Measurements from ENCODE around the gene MRGPRD. TPM values are rescaled to one million over a fixed set of nuclear protein-coding genes. Genes with fewer than 3 reads are reported as not detected.

Gene MRGPRD
- total and polyA plus RNA-seq, 5 donors, result not detected

DNA sequence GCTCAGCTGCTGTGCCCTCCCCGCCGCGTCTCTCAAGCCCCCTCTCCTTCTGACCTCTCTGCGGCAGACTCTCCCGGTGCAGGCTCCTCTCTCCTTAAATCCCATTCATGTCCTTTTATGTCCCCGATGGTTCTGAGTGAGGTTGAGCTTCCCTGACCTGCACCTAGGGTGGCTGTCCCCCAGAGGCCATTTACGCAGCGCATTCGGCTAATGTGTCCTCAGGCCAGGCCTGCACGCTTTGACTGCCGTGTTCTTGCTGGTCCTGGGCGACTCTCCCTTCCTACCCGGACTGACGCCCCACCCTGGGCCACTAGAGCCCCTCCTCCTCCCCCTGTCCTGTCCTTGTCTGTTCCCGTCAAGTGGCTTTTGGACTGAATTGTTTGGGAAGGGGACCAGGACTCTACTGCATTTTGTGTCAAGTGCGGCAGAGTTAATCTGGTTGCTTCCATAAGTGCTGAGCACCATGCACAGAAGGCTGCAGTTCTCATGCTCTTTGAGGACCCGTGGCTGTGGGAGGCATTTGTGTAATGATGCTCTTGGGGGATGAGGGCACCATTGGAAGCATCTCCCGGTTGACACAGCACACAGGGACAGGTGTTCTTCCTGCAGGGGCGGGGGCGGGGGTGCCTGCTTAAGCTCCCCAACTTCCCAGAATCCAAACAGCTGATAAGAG, 40.0 kb downstream of the MRGPRD start:
- H3K27ac ChIP-seq (ENCODE audit: low read length), result no peak overlapping the region
- intact Hi-C loops (cut with DNase I), result loop anchor here in 1 of 4 donors (10.0 kb wide), 1 partner anchor 74 kb away; the partner anchor contains the start of gene MRGPRF
- ATAC-seq (no peak), DNase-seq (peak in 1 of 3 donors; percentile 19)
- 90% methylated on average over 20 of the region's 20 CpGs for WGBS
- no peaks in the 10 kb centered on the region for H3K27me3 ChIP-seq (ENCODE audit: control insufficient read depth, insufficient read depth)
- no peaks in the 10 kb centered on the region for H3K4me1 ChIP-seq (ENCODE audit: control insufficient read depth, insufficient read depth, low read length)
- no peaks in the 10 kb centered on the region for H3K9me3 ChIP-seq (ENCODE audit: control insufficient read depth, low read length)
- no peak overlapping the region for H3K4me3 ChIP-seq (ENCODE audit: low read length)

GRCh38 chr11:68939583-68940555, 40.9 kb downstream of the MRGPRD start:
- no peak overlapping the region for H3K4me3 ChIP-seq (ENCODE audit: low read length)
- 83% methylated on average over 33 of the region's 33 CpGs for WGBS
- DNase-seq, result peak in 1 of 3 donors; percentile 35

GRCh38 chr11:68938816-68939582, 41.8 kb downstream of the MRGPRD start:
- intact Hi-C loops (cut with DNase I), result no loop called here
- DNase-seq (peak in 2 of 3 donors; percentile 38 to 49), ATAC-seq (no peak)
- no peak overlapping the region for H3K4me3 ChIP-seq (ENCODE audit: low read length)
- H3K27ac ChIP-seq (ENCODE audit: low read length), result no peak overlapping the region
- 83% methylated on average over 17 of the region's 17 CpGs for WGBS
- H3K4me1 ChIP-seq (ENCODE audit: control insufficient read depth, insufficient read depth, low read length), result no peaks in the 10 kb centered on the region
- no peaks in the 10 kb centered on the region for H3K9me3 ChIP-seq (ENCODE audit: control insufficient read depth, low read length)
- no peaks in the 10 kb centered on the region for H3K27me3 ChIP-seq (ENCODE audit: control insufficient read depth, insufficient read depth)

More at GRCh38 chr11:68939583-68940555, 40.9 kb downstream of the MRGPRD start:
- intact Hi-C loops (cut with DNase I), result loop anchor here in 1 of 4 donors (10.0 kb wide), 1 partner anchor 75 kb away; the partner anchor contains the start of gene MRGPRF
- H3K27ac ChIP-seq (ENCODE audit: low read length), result no peak overlapping the region
- H3K9me3 ChIP-seq (ENCODE audit: control insufficient read depth, low read length), result no peaks in the 10 kb centered on the region
- H3K4me1 ChIP-seq (ENCODE audit: control insufficient read depth, insufficient read depth, low read length), result no peaks in the 10 kb centered on the region
- no peaks in the 10 kb centered on the region for H3K27me3 ChIP-seq (ENCODE audit: control insufficient read depth, insufficient read depth)
- ATAC-seq, result no peak

- H3K27ac ChIP-seq (ENCODE audit: low read length), result no peak overlapping the region
Observed at GRCh38 chr11:68938088-68938487, 42.7 kb downstream of the MRGPRD start.

GRCh38 chr11:68936676-68937620, 43.8 kb downstream of the MRGPRD start:
- Histone ChIP-seq H3K27ac (ENCODE audit: low read length) (no peak overlapping the region), H3K4me1 (ENCODE audit: control insufficient read depth, insufficient read depth, low read length) (no peaks in the 10 kb centered on the region), H3K9me3 (ENCODE audit: control insufficient read depth, low read length) (no peaks in the 10 kb centered on the region), H3K27me3 (ENCODE audit: control insufficient read depth, insufficient read depth) (no peaks in the 10 kb centered on the region), H3K4me3 (ENCODE audit: low read length) (no peak overlapping the region)
- 92% methylated on average over 29 of the region's 29 CpGs for WGBS
- ATAC-seq (no peak), DNase-seq (no peak)
- intact Hi-C loops (cut with DNase I), result no loop called here

More at GRCh38 chr11:68938088-68938487, 42.7 kb downstream of the MRGPRD start:
- Histone ChIP-seq H3K27me3 (ENCODE audit: control insufficient read depth, insufficient read depth) (no peaks in the 10 kb centered on the region), H3K9me3 (ENCODE audit: control insufficient read depth, low read length) (no peaks in the 10 kb centered on the region), H3K4me3 (ENCODE audit: low read length) (no peak overlapping the region), H3K4me1 (ENCODE audit: control insufficient read depth, insufficient read depth, low read length) (no peaks in the 10 kb centered on the region)
- ATAC-seq (no peak), DNase-seq (peak in 1 of 3 donors; percentile 27)
- 87% methylated on average over 18 of the region's 18 CpGs for WGBS
- intact Hi-C loops (cut with DNase I), result no loop called here

DNA sequence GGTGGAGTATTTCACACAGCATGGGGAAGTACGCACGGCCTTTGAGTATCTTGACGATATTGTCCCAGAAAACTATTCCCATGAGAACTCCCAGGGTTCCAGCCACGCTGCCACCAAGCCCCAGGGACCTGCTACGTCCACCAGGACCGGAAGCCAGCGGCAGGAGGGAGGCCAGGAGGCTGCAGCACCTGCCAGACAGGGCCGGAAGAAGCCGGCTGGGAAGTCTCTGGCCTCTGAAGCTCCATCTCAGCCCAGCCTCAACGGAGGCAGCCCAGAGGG, 44.5 kb downstream of the MRGPRD start:
- ATAC-seq (no peak), DNase-seq (no peak)
- WGBS, result 94% methylated on average over 10 of the region's 10 CpGs
- intact Hi-C loops (cut with DNase I), result no loop called here
- Histone ChIP-seq H3K9me3 (ENCODE audit: control insufficient read depth, low read length) (no peaks in the 10 kb centered on the region), H3K27ac (ENCODE audit: low read length) (no peak overlapping the region), H3K27me3 (ENCODE audit: control insufficient read depth, insufficient read depth) (no peaks in the 10 kb centered on the region), H3K4me3 (ENCODE audit: low read length) (no peak overlapping the region), H3K4me1 (ENCODE audit: control insufficient read depth, insufficient read depth, low read length) (no peaks in the 10 kb centered on the region)

- WGBS, result 94% methylated on average over 29 of the region's 29 CpGs
- Histone ChIP-seq H3K27ac (ENCODE audit: low read length) (no peak overlapping the region), H3K9me3 (ENCODE audit: control insufficient read depth, low read length) (no peaks in the 10 kb centered on the region), H3K4me3 (ENCODE audit: low read length) (no peak overlapping the region), H3K27me3 (ENCODE audit: control insufficient read depth, insufficient read depth) (no peaks in the 10 kb centered on the region), H3K4me1 (ENCODE audit: control insufficient read depth, insufficient read depth, low read length) (no peaks in the 10 kb centered on the region)
- DNase-seq (no peak), ATAC-seq (no peak)
- intact Hi-C loops (cut with DNase I), result no loop called here
Observed at GRCh38 chr11:68935516-68936357, 45.0 kb downstream of the MRGPRD start.

DNA sequence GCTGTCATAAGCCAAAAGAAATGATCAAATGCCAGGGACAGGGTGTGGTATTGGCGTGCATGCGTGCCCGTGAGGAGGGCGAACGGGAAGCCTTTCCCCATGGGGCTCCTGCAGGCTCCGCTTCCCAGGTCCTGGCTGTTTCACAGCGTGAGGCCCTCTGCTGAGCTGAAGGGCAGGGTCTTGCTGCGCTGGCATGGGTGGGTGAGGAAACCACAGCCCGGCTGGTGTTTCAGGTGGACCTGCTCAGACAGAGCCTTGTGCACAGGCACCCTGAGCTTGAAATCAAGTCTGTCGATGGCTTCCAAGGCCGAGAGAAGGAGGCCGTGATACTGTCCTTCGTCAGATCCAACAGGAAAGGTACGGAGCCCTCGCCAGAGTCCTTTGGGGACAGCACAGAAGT, 45.7 kb downstream of the MRGPRD start:
- Histone ChIP-seq H3K27ac (ENCODE audit: low read length) (no peak overlapping the region), H3K4me3 (ENCODE audit: low read length) (no peak overlapping the region), H3K27me3 (ENCODE audit: control insufficient read depth, insufficient read depth) (no peaks in the 10 kb centered on the region), H3K4me1 (ENCODE audit: control insufficient read depth, insufficient read depth, low read length) (no peaks in the 10 kb centered on the region), H3K9me3 (ENCODE audit: control insufficient read depth, low read length) (no peaks in the 10 kb centered on the region)
- ATAC-seq, result no peak
- DNase-seq, result no peak
- 96% methylated on average over 15 of the region's 15 CpGs for WGBS
- intact Hi-C loops (cut with DNase I), result no loop called here

DNA sequence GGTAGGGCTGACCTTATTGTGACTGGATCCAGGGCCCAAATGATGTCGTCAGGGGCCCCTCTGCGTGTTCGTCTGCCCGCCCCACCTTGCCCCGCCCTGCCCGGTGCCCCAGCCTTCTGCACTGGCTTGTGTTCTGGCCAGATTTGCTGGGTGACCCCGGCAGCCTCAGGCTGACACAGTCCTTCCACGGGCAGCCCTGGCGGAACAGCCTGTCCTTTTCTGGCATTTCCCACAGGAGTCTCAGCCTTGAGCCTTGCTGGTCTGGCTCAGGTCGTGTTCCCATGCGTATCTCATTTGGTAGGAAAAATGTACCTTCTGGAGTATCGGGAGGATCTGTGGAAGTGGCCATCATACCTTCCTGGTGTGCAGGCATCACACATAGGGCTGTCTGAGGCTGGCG, 46.1 kb downstream of the MRGPRD start:
- no peak overlapping the region for H3K4me3 ChIP-seq (ENCODE audit: low read length)
- ATAC-seq (no peak), DNase-seq (no peak)
- intact Hi-C loops (cut with DNase I), result no loop called here
- no peaks in the 10 kb centered on the region for H3K9me3 ChIP-seq (ENCODE audit: control insufficient read depth, low read length)
- no peaks in the 10 kb centered on the region for H3K27me3 ChIP-seq (ENCODE audit: control insufficient read depth, insufficient read depth)
- no peak overlapping the region for H3K27ac ChIP-seq (ENCODE audit: low read length)
- no peaks in the 10 kb centered on the region for H3K4me1 ChIP-seq (ENCODE audit: control insufficient read depth, insufficient read depth, low read length)
- WGBS, result 96% methylated on average over 13 of the region's 13 CpGs
